HK-2 (cell line): ENCODE data around the gene CTCFL.

Experiments
- DNase-seq: peaks from one replicate; pipeline ENCODE4 v3.0.0-alpha.2; 2018; ENCODE audit not compliant: unreplicated experiment

CTCFL gene

DNA sequence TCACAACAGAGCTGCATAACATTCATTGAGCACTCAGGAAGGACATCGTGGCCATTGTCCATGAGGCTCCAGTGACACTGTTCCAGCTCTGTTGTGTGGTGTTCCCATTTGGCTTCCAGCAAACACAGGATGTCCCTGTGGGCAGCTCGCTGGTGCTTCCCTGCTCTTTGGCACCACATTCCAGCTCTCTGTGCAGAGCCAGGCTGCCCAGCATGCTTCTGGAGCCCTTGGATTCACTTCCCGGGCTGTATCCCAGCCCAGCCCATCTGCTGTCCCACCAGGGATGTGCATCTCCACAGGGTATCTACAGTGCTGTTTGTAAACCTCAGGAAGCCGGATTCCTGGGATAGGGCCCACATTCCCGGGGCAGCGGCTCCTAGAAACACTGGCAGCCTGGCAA lies 57.2 kb downstream of the CTCFL start:
- no peak for DNase-seq

DNA sequence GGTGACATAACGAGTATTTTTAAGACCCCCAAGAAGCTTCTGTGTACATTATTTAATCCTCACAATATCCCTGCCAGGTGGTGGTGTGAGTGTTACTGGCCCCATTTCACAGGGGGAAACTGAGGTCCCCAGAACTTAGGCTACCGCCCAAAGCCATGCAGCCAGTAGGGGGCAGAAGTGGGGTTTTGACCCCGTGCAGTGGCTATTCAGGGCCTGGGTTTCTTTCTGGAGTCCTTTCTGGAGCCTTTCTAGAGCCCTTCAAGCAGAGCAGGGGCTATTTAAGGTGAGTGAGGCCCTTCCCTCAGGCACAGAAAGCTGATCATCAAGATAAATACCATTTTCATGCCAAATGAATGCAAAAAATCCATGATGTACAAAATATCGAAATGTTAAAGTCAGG lies 59.0 kb downstream of the CTCFL start:
- no peak for DNase-seq

DNA sequence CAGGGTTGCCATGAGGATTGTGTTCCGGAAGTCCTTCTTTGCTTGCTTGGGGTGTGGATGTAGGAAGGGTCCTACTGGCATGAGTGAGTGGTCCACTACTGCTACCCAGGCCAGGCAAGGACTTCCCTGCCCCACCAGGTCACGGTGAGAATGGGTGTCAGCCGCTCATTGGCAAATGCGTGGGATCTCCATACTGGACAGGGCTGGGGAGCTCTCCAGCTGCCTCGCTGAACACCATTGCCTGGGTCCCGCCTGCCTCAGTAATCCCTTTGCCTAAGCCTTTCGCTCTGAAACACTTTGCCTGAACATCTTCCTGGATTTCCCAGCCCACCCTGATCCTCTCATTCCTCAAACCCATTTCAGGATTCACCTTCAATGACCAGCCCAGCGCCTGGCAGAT lies 59.5 kb downstream of the CTCFL start:
- DNase-seq: no peak

DNA sequence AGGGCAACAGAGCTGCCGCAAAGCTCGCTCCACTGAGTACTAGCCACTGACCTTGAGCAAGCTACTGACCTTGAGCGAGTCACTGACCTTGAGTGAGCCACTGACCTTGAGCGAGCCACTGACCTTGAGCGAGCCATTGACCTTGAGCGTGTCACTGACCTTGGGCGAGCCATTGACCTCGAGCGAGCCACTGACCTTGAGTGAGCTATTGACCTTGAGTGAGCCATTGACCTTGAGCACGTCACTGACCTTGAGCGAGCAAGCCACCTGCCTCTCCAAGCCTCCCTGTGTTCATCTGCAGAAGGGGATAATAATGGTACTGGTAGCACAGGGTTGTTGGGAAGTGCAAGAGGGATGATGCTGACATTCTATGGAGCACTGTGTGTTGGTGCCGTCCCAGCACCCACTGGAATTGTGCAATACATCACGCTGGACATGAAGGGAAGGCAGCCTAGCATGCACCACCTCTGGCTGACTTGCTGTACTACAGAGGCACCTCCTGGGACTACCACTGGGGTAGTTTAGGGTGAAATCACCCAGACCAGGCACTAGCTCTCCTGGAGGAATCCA lies 60.2 kb downstream of the CTCFL start:
- no peak for DNase-seq

DNA sequence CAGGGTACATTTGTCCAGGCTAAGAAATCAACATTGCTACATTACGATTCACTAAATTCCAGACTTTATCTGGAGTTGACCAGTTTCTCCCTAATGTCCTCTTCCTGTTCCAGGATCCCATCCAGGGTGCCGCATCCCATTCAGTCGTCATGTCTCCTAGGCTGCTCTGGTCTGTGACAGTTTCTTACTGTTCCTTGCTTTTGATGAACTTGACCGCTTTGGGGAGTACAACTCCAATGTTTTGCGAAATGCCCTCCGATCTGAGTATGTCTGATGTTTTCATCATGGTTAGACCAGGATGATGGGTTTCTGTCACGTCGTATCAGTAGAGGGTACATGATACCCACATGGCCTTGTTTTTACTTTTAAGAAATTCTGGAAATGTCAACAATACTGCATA lies 62.2 kb downstream of the CTCFL start:
- DNase-seq: no peak

DNA sequence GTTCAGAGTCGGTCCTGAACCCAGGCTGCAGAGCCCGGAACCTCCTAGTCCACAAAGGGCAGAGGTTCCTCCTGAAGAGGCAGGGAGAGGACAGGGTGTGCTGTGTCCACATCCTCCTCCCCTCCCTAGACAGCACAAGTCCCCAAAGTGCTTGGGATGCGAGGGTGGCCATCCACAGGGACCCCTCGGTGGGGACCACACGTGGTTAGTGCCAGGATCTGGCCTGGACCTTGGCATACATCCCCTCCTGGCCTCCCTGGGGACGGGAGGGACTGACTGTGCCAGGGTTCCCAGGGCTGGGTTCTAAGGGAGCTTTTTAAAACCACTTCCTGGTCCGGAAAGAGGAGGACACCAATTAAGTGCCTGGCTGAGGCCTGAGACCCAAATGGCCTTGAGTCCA lies 63.2 kb downstream of the CTCFL start:
- no peak for DNase-seq

DNA sequence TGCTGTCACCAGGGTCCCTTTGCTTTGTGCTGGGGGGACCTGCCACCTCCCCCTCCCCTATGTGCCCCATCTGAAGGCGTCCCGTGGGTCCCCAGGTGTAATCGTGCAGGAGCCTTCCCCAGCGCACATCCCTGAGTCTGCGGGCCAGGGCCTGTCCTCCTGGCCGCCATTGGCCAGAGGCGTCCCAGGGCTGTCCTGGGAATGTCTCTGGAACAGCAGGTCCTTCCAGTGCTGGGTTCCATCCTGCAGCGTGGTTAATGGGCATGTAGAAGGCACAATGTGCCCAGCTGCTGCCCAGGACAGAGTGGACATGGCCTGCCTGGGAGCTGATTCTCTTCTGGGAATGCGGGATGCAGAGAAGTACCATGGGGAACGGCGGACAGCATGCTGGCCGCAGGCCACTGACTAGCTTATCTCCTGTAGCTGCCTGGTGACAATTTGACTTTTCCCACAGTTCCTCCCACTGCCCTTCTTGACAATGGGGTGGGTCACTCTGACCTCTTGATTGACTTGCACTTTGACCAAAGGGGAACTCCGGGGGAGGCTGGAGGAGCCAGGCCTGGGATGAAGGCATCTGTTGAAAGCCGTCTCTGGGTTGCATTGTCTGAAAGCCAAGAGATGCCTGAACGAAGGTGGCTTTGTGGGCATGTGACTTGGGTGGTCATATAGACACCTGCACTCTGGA lies 64.0 kb downstream of the CTCFL start:
- DNase-seq: no peak

DNA sequence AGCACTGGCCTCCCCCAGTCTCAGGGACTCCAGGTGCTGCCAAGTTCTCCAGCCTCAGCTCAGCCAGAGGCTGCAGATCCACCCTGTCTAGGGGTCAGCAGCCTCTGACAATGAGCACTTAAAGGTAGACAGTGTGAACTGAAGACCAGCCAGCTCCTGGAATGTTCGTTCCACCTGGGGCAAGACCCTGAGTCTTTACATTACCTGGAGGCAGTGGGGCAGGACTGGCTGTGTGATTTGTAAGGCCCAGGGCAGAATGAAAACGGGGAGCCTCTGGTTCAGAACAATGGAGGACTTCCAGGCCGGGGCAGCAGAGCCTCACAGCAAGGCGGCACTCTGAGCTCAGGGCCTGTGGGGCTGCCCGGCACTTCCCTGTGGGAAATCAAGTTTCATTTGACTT lies 65.0 kb downstream of the CTCFL start:
- no peak for DNase-seq

DNA sequence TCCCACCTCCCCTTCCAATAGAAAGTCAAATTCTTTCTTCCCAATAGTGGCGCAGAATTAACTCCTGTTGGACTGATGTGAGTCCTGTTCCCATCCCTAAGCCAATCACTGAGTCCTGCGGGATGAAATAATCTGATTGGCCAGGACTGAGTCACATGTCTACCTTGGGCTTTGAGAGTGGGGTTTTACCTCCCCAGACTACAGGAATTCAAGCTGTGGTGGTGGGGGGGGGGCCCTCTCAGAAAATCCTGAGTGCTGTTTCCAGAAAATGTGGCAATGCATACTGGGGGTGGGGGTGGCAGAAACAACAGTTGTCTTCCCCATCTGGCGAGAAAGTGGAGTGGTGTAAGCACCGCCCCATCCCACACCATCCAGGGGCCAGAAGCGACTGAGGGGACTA lies 65.7 kb downstream of the CTCFL start:
- DNase-seq: no peak

DNA sequence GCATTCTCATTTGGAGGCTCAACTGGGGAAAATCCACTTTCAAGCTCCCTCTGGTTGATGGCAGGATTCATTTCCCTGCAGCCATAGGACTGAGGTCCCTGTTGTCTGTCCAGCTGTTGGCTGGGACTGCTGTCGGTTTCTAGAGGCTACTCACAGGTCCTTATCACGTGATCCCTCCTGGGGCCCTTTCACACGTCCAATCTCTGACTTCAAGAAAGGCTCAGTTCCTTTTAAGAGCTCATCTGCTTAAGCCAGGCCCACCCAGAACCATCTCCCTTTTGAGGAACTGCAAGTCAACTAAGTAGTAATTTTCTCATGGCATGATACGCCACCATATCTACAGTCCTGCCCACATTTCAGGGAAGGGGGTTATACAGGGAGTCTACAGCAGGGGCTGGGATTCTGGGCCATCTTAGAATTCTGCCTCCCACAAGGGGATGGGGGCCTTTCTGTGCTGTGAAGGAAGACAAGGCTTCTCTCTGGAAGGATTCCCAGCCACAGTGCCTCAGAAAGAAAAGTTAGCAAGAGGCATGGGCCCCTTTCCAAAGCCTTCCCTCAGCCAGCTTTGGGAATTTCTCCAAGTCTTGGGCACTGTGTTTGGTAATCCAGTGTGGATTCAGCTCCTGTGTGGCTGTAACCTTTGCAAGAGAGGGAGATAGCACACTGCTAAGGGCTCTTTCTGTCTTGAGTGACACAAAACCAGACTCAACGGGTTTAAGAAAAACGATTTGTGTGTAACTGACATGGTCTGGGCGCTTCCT lies 66.4 kb downstream of the CTCFL start:
- no peak for DNase-seq

DNA sequence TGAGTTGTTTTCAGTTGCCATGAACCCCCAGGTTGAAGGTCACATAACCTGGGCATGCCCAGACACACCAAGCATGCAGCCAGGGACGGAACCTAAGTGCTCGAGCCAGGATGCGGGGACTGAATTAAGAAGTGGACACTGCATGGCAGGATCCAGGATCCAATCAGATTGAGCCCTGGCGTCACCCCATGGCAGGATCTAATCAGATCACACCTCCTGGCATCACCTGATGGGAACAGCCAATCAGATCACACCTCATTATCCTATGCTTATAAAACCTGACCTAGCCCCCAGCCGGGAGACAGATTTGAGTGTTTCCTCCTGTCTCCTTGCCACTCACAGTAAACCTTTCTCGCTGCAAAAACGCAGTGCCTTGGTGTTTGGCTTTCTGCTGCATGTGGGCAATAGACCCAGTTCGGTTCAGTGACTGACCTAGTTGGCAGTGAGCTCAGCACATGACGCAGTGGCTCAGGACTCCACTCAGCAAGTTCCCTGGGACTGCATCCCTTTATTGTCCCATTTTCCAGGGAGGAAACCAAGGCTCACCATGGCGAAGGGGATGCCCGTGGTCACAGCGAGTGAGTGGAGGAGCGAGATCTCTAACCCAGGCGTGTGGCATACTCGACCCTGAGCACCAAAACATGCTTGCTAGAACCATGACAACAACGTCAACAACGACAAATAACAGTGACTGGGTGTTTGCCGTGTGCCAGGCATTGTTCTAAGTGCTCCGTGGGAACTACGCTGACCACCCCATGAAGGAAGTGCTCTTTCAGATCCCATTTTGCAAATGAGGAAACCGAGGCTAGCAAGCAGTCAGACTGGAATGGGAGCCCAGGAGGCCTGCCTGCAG lies 67.5 kb downstream of the CTCFL start:
- no peak for DNase-seq

DNA sequence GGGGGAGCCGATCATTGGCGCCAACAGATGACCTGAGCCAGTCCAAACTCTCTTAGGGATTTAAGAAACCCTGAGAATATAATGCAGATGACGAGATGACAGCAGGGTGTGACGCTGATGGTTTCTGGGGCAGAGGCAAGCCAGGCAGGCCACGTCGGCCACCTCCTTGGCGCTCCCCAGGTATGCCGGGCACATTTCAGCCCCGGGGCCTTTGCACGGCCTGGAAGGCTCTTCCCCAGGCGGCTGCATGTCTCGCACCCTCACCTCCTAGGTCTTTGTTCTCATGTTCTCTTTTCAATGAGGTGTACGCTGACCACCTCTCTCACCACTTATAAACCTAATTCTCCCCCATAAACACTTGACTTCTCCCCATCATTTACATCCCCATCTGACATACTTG lies 68.8 kb downstream of the CTCFL start:
- DNase-seq: no peak

DNA sequence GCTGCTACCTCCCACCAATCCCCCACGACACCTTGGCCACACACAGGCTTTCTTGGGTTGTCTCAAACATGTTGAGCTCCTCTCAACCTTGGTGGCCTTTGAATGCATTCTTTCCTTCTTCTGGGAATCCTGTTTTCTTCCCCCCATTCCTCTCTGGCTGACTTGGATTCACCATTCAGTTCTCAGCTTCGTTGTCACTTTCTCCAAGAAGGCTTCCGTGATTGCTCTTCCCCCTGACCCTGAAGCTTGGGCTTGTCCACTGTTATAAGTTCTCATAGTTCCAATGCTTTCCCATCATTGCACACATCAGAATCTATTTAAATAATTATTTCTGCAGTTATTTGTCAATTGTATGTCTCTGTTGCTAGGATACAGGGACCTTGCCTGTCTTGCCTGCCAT lies 69.6 kb downstream of the CTCFL start:
- no peak for DNase-seq

DNA sequence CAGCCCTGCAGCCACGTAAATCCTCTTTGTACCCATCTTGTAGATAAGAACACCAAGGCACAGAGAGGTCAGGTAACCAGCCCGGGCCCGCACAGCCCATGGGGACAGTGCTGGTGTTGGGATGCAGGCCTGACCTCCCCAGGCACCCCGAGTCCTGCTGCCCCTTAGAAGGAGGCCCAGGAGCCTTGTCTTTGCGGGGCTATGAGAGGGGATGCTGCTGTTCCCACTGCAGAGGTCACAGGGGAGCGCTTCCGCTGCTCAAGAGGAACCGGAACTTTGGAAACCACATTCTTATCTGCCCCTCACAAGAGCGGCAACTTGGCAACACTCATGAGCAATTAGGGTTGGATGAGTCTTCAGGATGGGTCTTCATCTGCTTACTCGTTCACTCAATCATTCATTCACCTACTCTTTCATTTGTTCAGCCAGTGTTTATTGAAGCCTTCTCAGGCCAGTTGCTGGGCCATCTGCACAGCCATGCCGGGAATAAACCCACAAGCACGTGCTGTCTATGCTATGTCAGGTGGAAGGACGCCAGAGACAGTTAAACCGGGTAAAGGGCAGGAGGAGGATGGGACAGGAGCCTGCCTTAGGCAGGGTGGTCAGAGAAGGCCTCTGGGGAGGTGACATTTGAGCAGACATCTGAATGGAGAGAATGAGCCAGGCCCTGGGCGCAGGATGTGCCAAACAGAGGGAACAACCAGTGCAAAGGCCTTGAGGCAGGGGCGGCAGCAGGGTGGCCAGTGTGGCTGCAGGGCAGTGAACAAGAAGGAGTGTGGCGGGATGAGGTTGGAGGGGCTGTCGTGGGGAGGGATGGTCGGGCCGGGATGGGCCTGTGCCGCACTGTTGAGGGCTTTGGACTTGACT lies 72.9 kb downstream of the CTCFL start:
- no peak for DNase-seq

DNA sequence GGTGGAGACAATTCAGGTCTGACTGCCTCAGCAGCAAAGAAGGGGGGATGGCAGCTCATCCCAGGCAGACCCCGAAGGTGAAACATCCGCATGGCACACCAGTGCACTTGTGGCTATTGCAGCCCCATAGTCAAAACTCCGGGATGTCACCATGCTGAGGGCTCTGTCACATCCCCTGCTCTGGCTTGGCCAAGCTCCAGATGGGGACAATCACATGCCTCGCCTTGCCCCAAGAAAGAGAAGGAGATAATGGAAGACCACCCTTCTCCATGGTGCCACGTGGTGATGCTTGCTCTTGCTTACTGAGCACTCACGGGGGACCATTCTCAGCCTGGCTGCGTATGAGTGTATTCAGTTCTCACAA lies 73.5 kb downstream of the CTCFL start:
- DNase-seq: no peak

DNA sequence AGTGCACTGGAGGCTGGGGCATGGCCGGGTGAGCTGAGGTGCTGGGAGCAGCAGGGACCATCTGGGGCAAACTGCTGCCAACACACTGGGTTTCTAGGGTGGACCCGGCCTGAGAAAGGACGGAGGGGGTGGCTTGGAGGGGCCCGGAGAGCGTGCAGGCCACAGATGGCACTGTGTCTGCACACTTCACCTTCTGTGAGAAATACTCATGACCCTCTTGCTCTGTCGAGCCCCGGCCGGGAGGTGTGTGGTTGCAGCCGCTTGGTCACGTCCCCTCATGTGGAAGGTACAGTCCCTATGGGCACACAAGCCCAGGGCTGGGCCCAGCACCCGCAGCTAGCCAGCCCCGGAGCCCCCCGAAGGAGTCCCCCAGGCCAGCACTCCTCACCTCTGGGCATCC lies 74.0 kb downstream of the CTCFL start:
- DNase-seq: no peak

DNA sequence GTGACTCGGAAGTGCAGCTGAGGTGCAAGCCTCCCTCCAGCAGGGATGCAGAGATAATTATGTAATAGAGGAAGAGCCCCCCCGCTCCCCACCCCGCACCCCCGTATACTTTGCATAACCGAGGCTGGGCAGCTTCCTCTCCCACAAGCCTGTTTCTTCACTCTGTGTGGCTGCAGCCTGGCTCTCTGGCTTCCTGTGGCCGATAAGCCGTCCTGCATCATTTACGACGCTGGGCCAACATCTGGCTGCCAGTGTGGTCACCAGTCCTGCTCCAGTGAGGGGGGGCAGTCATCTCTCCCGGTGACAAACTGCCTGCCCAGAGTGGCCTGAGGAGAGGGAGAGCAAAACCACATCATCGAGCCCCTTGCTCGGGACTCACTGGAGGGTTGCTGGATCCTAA lies 74.5 kb downstream of the CTCFL start:
- DNase-seq: no peak

DNA sequence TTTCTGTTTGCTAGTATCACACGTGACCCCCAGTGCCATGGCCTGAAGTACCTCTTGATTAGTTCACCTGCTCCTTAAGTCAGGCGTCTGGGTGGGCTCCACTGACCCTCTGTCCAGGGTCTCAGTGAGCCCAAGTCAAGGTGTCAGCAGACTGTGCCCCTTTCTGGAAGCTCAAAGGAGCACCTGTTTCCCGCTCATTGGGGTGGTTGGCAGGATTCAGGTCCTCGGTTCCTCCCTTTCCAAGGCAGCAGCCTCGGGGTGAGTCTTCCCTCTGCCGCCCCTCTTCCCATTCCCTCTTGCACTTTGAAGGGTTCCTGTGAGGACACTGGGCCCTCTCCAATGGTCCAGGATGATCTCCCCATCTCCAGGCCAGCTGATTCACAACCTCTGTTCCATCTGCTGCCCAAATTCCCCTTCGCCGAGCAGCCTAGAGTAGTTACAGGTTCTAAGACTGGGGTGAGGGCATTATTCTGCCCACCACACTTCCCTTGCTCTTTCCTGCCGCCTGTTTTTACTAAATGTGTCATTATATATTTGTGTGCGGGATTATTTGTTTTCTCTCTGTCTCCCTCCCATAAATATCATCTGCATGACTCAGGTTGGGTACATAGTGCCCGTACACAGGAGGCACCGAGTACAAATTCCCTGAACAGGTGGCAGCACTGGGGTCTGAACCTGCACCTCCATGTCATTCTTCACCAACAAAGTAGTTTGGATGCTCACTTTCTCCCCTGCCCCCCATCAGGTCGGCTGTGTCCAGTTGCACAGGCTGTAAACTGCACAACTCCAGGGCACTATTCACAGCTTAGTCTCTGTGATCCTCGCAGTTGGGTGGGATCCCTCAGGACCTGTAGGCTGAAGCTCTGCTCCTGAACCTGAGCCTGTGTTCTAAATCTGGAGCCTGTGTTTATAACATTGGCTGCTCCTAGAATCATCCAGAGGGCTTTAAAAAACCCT lies 75.3 kb downstream of the CTCFL start:
- no peak for DNase-seq

DNA sequence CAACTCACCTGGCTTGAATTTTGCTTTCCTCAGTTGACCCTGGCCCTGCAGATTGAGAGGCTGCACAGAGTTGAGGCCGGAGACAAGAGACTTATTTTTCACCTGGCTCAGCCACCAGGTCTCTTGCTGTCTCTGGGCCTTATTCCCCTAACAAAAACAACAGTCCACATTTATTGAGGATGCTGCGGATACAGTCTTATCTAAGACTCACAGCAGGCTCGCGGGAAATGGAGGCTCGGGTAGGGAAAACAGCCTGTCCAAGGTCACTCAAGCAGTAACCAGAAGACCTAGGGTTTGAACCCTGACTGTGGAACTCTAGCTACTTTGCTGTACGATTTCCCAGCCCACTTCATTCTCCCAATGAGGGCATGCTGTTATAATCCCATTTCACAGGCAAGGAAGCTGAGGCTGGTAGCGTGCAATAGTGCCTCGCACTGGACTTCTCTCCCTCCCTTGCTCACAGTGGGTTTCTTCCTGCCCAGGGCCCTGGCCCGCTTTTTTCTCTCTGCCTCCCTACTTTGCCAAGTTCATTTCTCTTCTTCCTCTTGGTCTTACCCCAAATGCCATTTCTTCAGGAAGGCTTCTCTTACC lies 76.1 kb downstream of the CTCFL start:
- DNase-seq: no peak
